Activated naive CD4-positive, alpha-beta T cell treated with anti-CD3 and anti-CD28 coated beads, Interleukin-2, amount 10 ng/mL, durations not matched to agents 5 hours and 36 hours (primary cell): ENCODE data around the gene DNAJC12. TPM values are rescaled to one million over a fixed set of nuclear protein-coding genes. Genes with fewer than 3 reads are reported as not detected.

ENCODE experiments used
- total RNA-seq, 2 experiments: library from RNA; stranded (reverse); gene quantifications; one replicate each; pipeline ENCODE4 v1.2.3, GENCODE V29; 2021

Gene DNAJC12
- 1 to 10 TPM in 1 of 2 experiments, under 1 TPM in 1; 0.65 to 1.1 TPM for total RNA-seq

DNA sequence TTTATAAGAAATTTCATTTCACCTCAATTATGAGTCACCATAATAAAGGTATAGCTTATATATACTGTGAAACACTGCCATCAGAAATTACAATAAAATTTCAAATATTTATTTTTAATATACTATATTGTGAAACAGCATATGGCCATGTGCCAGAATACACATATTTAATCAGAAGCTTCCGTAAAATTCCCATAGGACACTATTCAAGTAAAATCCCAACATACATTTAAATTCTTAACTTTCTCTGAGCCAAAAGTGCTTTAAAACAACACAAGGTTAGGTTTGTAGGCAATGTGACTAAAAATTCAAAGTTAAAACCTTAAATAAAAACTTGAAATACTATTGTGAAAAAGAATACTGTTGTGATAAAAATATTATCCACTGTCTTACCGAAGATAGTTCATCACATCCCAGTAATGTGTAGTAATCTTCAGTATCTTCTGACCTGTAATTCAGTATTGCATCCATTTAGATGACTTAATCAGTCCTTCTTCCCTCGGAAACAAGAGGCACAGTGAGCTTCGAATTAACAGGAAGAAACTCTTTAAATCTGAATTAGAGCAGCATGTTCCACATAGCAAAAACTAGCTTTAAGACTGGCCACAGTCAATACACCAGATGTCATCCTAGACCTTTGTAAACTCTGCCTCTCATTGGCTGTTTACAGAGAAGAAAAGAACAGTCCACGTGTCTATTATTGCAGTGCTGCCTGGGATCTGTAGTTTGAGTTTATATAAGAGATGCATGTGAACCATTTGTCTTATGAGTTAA is at the start of gene DNAJC12:
TSS of gene DNAJC12 (minus strand) at position 648 of the 774 bp plus-strand sequence. CDS start at position 471, 177 bp downstream.

DNA sequence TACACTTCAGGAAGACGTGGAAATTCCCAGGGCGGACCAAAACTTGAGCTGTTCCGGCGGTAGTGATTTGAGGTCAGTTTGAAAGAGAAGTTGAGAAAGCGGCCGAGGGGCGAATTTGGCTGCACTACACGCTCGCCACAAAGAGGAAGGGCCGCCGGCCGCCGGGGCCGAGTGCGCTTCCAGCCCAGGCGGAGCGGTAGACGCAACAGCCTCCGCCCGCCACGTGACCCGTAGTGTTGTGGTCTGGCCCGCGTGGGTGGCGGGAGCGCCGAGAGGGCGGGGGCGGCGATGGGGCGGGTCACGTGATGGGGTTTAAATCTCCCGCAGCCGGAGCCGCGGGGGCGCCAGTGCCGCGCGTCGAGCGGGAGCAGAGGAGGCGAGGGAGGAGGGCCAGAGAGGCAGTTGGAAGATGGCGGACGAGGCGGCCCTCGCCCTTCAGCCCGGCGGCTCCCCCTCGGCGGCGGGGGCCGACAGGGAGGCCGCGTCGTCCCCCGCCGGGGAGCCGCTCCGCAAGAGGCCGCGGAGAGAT is 46.4 kb upstream of the DNAJC12 start, which contains the start of gene SIRT1:
TSS of gene SIRT1 (plus strand) at position 344 of the 529 bp plus-strand sequence. CDS start at position 410, 66 bp downstream.

Other genes starting within 250 kb of the DNAJC12 start
- under 1 TPM; 0.24 to 0.33 TPM for gene CTNNA3, start 142.0 kb downstream of the DNAJC12 start, total RNA-seq
- 10 to 100 TPM; 23.5 to 27.6 TPM for gene SIRT1, start 46.5 kb upstream of the DNAJC12 start, total RNA-seq
- gene HERC4, start 237.1 kb upstream of the DNAJC12 start, total RNA-seq = 10 to 100 TPM; 57.3 to 68.5 TPM